Smooth muscle cell of bladder (primary cell): ENCODE data around the gene UQCC5. TPM values are rescaled to one million over a fixed set of nuclear protein-coding genes. Genes with fewer than 3 reads are reported as not detected.

ENCODE experiments used
- total RNA-seq: library from RNA; depleted of rRNA; stranded (reverse); fragments of >200 nt; gene quantifications from 2 replicates; pipeline ENCODE4 v1.2.3, GENCODE V29; 2014

The UQCC5 gene
- total RNA-seq = 5.4 and 11.8 TPM in 2 replicates

GRCh38 chr3:52536369-52537164, at the start of gene UQCC5:
UQCC5 (plus strand) TSS chr3:52536605; CDS start chr3:52536756, 151 bp downstream.

DNA sequence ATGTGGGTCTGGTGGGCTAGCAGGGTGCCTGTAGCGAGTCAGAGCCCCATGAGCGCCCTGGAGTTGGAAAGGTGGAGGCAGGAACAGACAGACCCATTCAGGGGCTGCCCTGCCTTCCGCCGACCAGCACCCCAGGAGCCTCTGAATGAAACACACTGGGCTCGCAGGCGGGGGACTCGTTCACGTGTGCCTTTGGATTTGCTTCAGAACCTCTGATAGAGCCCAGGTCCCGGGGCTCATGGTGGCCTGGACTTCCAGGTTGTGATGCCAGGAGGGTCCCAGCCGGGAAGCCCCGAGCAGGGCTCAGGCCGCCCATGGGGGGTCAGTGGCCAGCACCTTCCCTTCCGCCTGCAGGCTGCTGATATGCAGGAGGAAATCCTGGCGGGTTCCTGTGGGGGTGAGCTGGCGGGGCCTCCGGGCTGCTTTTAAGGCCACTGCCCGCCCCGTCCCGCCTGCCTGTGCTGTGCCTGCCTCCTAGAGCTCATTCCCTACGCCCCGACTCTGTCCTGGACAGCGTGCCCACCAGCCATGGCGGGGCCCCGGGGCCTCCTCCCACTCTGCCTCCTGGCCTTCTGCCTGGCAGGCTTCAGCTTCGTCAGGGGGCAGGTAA, 41.4 kb upstream of the UQCC5 start, which contains the start of gene STAB1:
Gene STAB1 (plus strand): TSS at position 453 of the 610 bp plus-strand sequence. CDS start 76 bp downstream, at position 529.

GRCh38 chr3:52533623-52534280, 2.7 kb upstream of the UQCC5 start, which contains the start of gene NT5DC2:
NT5DC2 (minus strand) TSS chr3:52533857; CDS start chr3:52533737, 120 bp downstream.

Other genes starting within 250 kb of the UQCC5 start
- 4.3 and 9.4 TPM in 2 replicates for gene GLYCTK, start 248.8 kb upstream of the UQCC5 start, total RNA-seq
- 1.7 and 2.6 TPM in 2 replicates for gene DNAH1, start 220.3 kb upstream of the UQCC5 start, total RNA-seq
- gene BAP1, start 126.6 kb upstream of the UQCC5 start, total RNA-seq = 54.3 and 66.2 TPM in 2 replicates
- gene PHF7, start 125.9 kb upstream of the UQCC5 start, total RNA-seq = 3.0 and 3.6 TPM in 2 replicates
- gene SEMA3G, start 91.5 kb upstream of the UQCC5 start, total RNA-seq = under 0.01 TPM in 2 replicates
- 1.00 and 1.8 TPM in 2 replicates for gene TNNC1, start 82.6 kb upstream of the UQCC5 start, total RNA-seq
- gene NISCH, start 81.0 kb upstream of the UQCC5 start, total RNA-seq = 53.8 and 76.9 TPM in 2 replicates
- 0.57 and 4.5 TPM in 2 replicates for gene STAB1, start 41.3 kb upstream of the UQCC5 start, total RNA-seq
- gene NT5DC2, start 2.7 kb upstream of the UQCC5 start, total RNA-seq = 25.6 and 30.9 TPM in 2 replicates
- 45.1 and 56.7 TPM in 2 replicates for gene PBRM1, start 149.3 kb downstream of the UQCC5 start, total RNA-seq
- gene GNL3, start 149.4 kb downstream of the UQCC5 start, total RNA-seq = 95.0 and 122 TPM in 2 replicates
- gene GLT8D1, start 169.2 kb downstream of the UQCC5 start, total RNA-seq = 104 and 141 TPM in 2 replicates
- gene SPCS1, start 169.5 kb downstream of the UQCC5 start, total RNA-seq = 43.4 and 58.2 TPM in 2 replicates
- gene NEK4, start 234.3 kb downstream of the UQCC5 start, total RNA-seq = 24.3 and 27.8 TPM in 2 replicates
- gene ITIH1, start 241.0 kb downstream of the UQCC5 start, total RNA-seq = 0.14 and 0.18 TPM in 2 replicates